HEK293 (cell line): ENCODE measurements around the gene TGIF1.

Source experiments
- CTCF ChIP-seq: fragments of 450-650 bp; formaldehyde crosslinking; IDR thresholded peaks from 2 replicates; pipeline ENCODE4 v1.5.1; 2016; ENCODE audit warnings: missing biosample characterization, missing genetic modification characterization
- GLIS2 ChIP-seq: fragments of 450-650 bp; formaldehyde crosslinking; IDR thresholded peaks from 2 replicates; pipeline ENCODE4 v1.5.1; 2016; ENCODE audit warnings: missing biosample characterization, missing genetic modification characterization
- ZEB2 ChIP-seq: fragments of 450-650 bp; formaldehyde crosslinking; IDR thresholded peaks from 2 replicates; pipeline ENCODE4 v1.5.1; 2016; ENCODE audit warnings: missing biosample characterization, missing genetic modification characterization
- ZNF19 ChIP-seq: fragments of 450-650 bp; formaldehyde crosslinking; IDR thresholded peaks from 2 replicates; pipeline ENCODE4; 2016; ENCODE audit warnings: missing biosample characterization, missing genetic modification characterization, low read depth
- ZNF510 ChIP-seq: fragments of 450-650 bp; formaldehyde crosslinking; IDR thresholded peaks from 2 replicates; pipeline ENCODE4 v1.5.1; 2018; ENCODE audit warnings: mild to moderate bottlenecking, missing genetic modification characterization, missing biosample characterization; ENCODE audit not compliant: insufficient replicate concordance

GRCh38 chr18:3449512-3450011 lies 410 bp upstream of the TGIF1 start:
- TF ChIP-seq ZNF19 (tag by site-specific recombination), result no peak
- no peak for TF ChIP-seq ZEB2 (tag by site-specific recombination)
- no peak for TF ChIP-seq ZNF510 (tag by site-specific recombination)
- TF ChIP-seq CTCF (tag by site-specific recombination), result no peak
- peak; percentile 93 for TF ChIP-seq GLIS2
